A673 (cell line): ENCODE results near the gene TGM3.

Experiments used
- EZH2 ChIP-seq: fragments of 200-600 bp; sonication (generic); IDR thresholded peaks from 2 replicates; pipeline ENCODE4 v1.6.1; 2017; ENCODE audit warnings: borderline replicate concordance, low read depth, mild to moderate bottlenecking, mixed read lengths, antibody characterized with exemption, low read length; ENCODE audit not compliant: poor library complexity, severe bottlenecking
- TF ChIP-seq, protein P1 (sequence below): fragments of 300-800, 200-600 bp; sonication (generic); conservative IDR thresholded peaks from 2 replicates; pipeline ENCODE4 v1.5.1; 2017; ENCODE audit warnings: low read depth, mild to moderate bottlenecking, antibody characterized with exemption, low read length, moderate library complexity, mixed read lengths

DNA sequence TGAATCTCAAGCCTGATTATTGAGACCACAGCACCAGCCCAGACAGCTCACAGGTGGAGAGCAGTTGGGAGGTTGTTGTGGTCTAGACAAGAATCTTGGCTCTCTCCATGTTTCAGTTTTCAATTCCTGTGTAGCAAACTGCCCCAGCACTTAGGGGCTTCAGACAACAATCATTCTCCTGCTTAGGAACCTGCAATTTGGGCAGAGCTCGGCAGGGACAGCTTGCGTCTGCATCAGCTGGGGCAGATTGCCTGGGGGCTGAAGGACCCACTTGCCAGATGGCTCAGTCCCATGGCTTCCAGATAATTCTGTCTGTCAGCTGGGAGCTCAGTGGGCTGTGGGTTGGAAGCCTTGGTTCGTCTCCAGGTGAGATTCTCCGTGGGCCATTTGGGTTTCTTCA, 91.8 kb downstream of the TGM3 start:
- TF ChIP-seq, protein P1, sequence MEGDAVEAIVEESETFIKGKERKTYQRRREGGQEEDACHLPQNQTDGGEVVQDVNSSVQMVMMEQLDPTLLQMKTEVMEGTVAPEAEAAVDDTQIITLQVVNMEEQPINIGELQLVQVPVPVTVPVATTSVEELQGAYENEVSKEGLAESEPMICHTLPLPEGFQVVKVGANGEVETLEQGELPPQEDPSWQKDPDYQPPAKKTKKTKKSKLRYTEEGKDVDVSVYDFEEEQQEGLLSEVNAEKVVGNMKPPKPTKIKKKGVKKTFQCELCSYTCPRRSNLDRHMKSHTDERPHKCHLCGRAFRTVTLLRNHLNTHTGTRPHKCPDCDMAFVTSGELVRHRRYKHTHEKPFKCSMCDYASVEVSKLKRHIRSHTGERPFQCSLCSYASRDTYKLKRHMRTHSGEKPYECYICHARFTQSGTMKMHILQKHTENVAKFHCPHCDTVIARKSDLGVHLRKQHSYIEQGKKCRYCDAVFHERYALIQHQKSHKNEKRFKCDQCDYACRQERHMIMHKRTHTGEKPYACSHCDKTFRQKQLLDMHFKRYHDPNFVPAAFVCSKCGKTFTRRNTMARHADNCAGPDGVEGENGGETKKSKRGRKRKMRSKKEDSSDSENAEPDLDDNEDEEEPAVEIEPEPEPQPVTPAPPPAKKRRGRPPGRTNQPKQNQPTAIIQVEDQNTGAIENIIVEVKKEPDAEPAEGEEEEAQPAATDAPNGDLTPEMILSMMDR: 0 out of 2 replicates have a peak, but pooled peaks have one; percentile 6
- TF ChIP-seq EZH2: no peak
